RWPE2 (cell line): ENCODE data around the gene HTT.

Experiments
- ATAC-seq: fragments of 200-7000 bp; cut with Tn5 transposase; 3 replicates; pipeline ENCODE4 v1.9.1; 2021; ENCODE audit warnings: low read depth
- DNase-seq: peaks from one replicate; pipeline ENCODE4 v3.0.0-alpha.2; 2020; ENCODE audit warnings: low spot score
- H3K27ac ChIP-seq: fragments of 450-650 bp; 2 replicates; pipeline ENCODE4 v1.5.1; 2017; ENCODE audit warnings: mild to moderate bottlenecking; ENCODE audit not compliant: poor library complexity, severe bottlenecking
- H3K27me3 ChIP-seq: fragments of 250-450 bp; sonication (Bioruptor Pico); 2 replicates; pipeline ENCODE4 v1.5.1; 2021; ENCODE audit warnings: mild to moderate bottlenecking, moderate library complexity; ENCODE audit not compliant: insufficient read depth, poor library complexity, severe bottlenecking
- H3K36me3 ChIP-seq: fragments of 250-450 bp; sonication (Bioruptor Pico); 2 replicates; pipeline ENCODE4 v1.5.1; 2020; ENCODE audit warnings: low read depth, mild to moderate bottlenecking, moderate library complexity
- H3K4me1 ChIP-seq: fragments of 250-450 bp; sonication (Bioruptor Pico); 2 replicates; pipeline ENCODE4 v1.5.1; 2021; ENCODE audit warnings: mild to moderate bottlenecking, moderate library complexity; ENCODE audit not compliant: insufficient read depth, poor library complexity, severe bottlenecking
- H3K4me3 ChIP-seq: fragments of 250-450 bp; sonication (Bioruptor Pico); 2 replicates; pipeline ENCODE4 v1.5.1; 2021; ENCODE audit warnings: mild to moderate bottlenecking, moderate library complexity; ENCODE audit not compliant: severe bottlenecking
- H3K9me3 ChIP-seq: fragments of 250-450 bp; sonication (Bioruptor Pico); 2 replicates; pipeline ENCODE4 v1.5.1; 2021; ENCODE audit warnings: mild to moderate bottlenecking, moderate library complexity; ENCODE audit not compliant: severe bottlenecking
- TF ChIP-seq, protein P1 (sequence below): fragments of 450-650 bp; IDR thresholded peaks from one replicate; pipeline ENCODE4 v1.5.1; 2017; ENCODE audit warnings: mild to moderate bottlenecking, moderate library complexity; ENCODE audit not compliant: poor library complexity, severe bottlenecking

Gene HTT

DNA sequence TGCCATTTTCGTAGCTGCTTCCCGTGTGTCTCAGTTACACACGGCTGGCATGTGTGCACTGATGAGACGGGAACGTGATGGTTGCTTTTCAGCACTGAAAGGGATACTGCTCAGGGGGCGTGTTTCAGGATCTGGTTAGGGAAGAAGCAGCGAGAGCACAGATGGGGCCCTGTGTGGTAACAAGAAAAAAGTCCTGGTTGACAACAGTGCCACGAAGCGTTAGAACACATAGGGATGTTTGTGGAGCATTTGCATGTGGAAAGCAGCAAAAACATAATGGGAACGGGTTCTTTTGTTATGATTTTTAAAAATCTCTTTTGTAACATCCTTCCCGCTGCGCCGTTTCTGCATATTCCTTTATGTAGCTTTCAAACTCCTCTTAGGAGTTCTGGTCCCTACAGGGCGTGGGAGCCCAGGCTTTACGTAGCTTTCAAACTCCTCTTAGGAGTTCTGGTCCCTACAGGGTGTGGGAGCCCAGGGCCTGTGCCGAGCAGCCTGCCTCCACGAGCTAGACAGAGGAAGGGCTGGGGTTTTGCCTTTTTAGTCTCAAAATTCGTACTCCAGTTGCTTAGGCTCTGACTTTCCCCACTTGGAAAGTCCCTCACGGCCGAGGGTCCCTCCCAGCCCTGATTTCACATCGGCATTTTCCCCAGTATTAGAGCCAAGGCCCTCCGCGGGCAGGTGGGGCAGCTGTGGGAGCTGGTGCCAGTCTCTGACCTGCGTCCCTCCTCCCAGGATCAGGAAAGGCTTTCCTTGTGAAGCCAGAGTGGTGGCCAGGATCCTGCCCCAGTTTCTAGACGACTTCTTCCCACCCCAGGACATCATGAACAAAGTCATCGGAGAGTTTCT is 163.5 kb downstream of the HTT start:
- no peak overlapping the region for H3K27ac ChIP-seq
- peaks cover 22% of the 10 kb centered on the region for H3K36me3 ChIP-seq
- DNase-seq (no peak), ATAC-seq (no peak)
- H3K4me3 ChIP-seq = no peak overlapping the region
- no peaks in the 10 kb centered on the region for H3K9me3 ChIP-seq
- TF ChIP-seq, protein P1, sequence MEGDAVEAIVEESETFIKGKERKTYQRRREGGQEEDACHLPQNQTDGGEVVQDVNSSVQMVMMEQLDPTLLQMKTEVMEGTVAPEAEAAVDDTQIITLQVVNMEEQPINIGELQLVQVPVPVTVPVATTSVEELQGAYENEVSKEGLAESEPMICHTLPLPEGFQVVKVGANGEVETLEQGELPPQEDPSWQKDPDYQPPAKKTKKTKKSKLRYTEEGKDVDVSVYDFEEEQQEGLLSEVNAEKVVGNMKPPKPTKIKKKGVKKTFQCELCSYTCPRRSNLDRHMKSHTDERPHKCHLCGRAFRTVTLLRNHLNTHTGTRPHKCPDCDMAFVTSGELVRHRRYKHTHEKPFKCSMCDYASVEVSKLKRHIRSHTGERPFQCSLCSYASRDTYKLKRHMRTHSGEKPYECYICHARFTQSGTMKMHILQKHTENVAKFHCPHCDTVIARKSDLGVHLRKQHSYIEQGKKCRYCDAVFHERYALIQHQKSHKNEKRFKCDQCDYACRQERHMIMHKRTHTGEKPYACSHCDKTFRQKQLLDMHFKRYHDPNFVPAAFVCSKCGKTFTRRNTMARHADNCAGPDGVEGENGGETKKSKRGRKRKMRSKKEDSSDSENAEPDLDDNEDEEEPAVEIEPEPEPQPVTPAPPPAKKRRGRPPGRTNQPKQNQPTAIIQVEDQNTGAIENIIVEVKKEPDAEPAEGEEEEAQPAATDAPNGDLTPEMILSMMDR = no peak
- H3K4me1 ChIP-seq = no peaks in the 10 kb centered on the region
- H3K27me3 ChIP-seq = no peaks in the 10 kb centered on the region

DNA sequence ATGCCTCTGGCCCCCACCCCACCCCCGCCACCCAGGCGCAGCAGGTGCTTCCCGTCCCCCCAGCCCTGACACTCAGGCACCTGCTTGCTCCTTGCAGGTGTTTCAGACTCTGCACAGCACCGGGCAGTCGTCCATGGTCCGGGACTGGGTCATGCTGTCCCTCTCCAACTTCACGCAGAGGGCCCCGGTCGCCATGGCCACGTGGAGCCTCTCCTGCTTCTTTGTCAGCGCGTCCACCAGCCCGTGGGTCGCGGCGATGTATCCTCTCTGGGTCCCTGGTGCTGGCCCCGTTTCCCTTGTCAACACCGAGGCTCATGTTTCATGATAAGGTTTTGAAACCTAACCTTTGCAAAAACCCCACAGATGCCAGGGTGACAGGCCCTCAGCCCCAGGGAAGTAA is 164.2 kb downstream of the HTT start:
- TF ChIP-seq, protein P1 = no peak
- peaks cover 14% of the 10 kb centered on the region for H3K36me3 ChIP-seq

DNA sequence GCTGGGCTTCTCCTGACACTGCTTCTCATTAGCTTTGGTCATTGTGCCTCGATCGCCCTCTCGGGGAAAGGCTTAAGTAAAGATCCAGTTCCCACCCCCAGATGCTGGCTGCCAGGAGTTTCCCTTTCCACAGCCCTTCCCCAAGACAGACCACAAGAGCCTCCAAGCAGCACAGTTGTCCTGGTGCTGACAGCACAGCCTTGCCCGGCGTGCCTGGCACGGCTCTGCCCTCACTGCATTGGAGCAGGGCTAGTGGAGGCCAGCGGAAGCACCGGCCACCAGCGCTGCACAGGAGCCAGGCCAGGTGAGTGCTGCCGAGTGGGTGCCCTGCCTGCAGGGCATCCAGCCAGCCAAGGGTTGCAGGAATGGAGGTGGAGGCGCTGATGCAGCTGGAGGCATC is 164.8 kb downstream of the HTT start:
- peaks cover 13% of the 10 kb centered on the region for H3K36me3 ChIP-seq
- DNase-seq (no peak), ATAC-seq (no peak)
- no peak overlapping the region for H3K27ac ChIP-seq
- H3K4me3 ChIP-seq = no peak overlapping the region
- H3K27me3 ChIP-seq = no peaks in the 10 kb centered on the region
- no peaks in the 10 kb centered on the region for H3K4me1 ChIP-seq
- TF ChIP-seq, protein P1 = no peak
- H3K9me3 ChIP-seq = no peaks in the 10 kb centered on the region

More for the DNA sequence above, 164.2 kb downstream of the HTT start:
- H3K4me3 ChIP-seq = no peak overlapping the region
- DNase-seq (no peak), ATAC-seq (no peak)
- H3K9me3 ChIP-seq = no peaks in the 10 kb centered on the region
- no peaks in the 10 kb centered on the region for H3K4me1 ChIP-seq
- no peak overlapping the region for H3K27ac ChIP-seq
- H3K27me3 ChIP-seq = no peaks in the 10 kb centered on the region

DNA sequence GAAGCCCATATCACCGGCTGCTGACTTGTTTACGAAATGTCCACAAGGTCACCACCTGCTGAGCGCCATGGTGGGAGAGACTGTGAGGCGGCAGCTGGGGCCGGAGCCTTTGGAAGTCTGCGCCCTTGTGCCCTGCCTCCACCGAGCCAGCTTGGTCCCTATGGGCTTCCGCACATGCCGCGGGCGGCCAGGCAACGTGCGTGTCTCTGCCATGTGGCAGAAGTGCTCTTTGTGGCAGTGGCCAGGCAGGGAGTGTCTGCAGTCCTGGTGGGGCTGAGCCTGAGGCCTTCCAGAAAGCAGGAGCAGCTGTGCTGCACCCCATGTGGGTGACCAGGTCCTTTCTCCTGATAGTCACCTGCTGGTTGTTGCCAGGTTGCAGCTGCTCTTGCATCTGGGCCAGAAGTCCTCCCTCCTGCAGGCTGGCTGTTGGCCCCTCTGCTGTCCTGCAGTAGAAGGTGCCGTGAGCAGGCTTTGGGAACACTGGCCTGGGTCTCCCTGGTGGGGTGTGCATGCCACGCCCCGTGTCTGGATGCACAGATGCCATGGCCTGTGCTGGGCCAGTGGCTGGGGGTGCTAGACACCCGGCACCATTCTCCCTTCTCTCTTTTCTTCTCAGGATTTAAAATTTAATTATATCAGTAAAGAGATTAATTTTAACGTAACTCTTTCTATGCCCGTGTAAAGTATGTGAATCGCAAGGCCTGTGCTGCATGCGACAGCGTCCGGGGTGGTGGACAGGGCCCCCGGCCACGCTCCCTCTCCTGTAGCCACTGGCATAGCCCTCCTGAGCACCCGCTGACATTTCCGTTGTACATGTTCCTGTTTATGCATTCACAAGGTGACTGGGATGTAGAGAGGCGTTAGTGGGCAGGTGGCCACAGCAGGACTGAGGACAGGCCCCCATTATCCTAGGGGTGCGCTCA is 165.8 kb downstream of the HTT start:
- DNase-seq = no peak
- H3K36me3 ChIP-seq = peaks cover 11% of the 10 kb centered on the region

More for the DNA sequence above, 165.8 kb downstream of the HTT start:
- TF ChIP-seq, protein P1 = no peak
- no peak overlapping the region for H3K4me3 ChIP-seq
- H3K4me1 ChIP-seq = no peaks in the 10 kb centered on the region
- H3K9me3 ChIP-seq = no peaks in the 10 kb centered on the region
- no peak overlapping the region for H3K27ac ChIP-seq
- no peak for ATAC-seq
- H3K27me3 ChIP-seq = no peaks in the 10 kb centered on the region
